Rectal smooth muscle tissue (tissue), 1 donor: Measurements from ENCODE around the gene UST.

Experiments used
- H3K27ac ChIP-seq: one replicate; pipeline ENCODE4 v1.7.0; 2013; ENCODE audit warnings: low read depth, low read length, inconsistent platforms
- H3K27me3 ChIP-seq: one replicate; pipeline ENCODE4 v1.7.0; 2013; ENCODE audit warnings: low read length; ENCODE audit not compliant: control insufficient read depth, insufficient read depth
- H3K36me3 ChIP-seq: one replicate; pipeline ENCODE4 v1.7.0; 2013; ENCODE audit warnings: low read length; ENCODE audit not compliant: control insufficient read depth, insufficient read depth
- H3K4me1 ChIP-seq: one replicate; pipeline ENCODE4 v1.7.0; 2013; ENCODE audit warnings: low read length; ENCODE audit not compliant: control insufficient read depth, insufficient read depth
- H3K4me3 ChIP-seq: one replicate; pipeline ENCODE4 v1.7.0; 2013; ENCODE audit warnings: low read length
- H3K9ac ChIP-seq: one replicate; pipeline ENCODE4 v1.7.0; 2013; ENCODE audit warnings: low read length

Gene UST

GRCh38 chr6:148746363-148747144, at the start of gene UST:
TSS of gene UST (plus strand) at chr6:148747030. CDS start at chr6:148747431, 401 bp downstream.
- peaks cover 3% of the 10 kb centered on the region for H3K27me3 ChIP-seq
- no peaks in the 10 kb centered on the region for H3K36me3 ChIP-seq
- H3K4me1 ChIP-seq: peaks cover 7% of the 10 kb centered on the region
- peak within 1 kb of the TSS; percentile 84 for H3K4me3 ChIP-seq
- H3K9ac ChIP-seq: peak within 1 kb of the TSS; percentile 36
- H3K27ac ChIP-seq: peak within 1 kb of the TSS; percentile 90

- Histone ChIP-seq H3K36me3 (no peaks in the 10 kb centered on the region), H3K9ac (no peak overlapping the region), H3K27ac (no peak overlapping the region), H3K27me3 (no peaks in the 10 kb centered on the region), H3K4me1 (no peaks in the 10 kb centered on the region), H3K4me3 (no peak overlapping the region)
Measured at GRCh38 chr6:148697895-148698440, 48.9 kb upstream of the UST start.

GRCh38 chr6:148698671-148699180, 48.1 kb upstream of the UST start:
- H3K36me3 ChIP-seq: no peaks in the 10 kb centered on the region
- no peak overlapping the region for H3K9ac ChIP-seq
- no peaks in the 10 kb centered on the region for H3K27me3 ChIP-seq
- H3K27ac ChIP-seq: no peak overlapping the region
- no peaks in the 10 kb centered on the region for H3K4me1 ChIP-seq
- H3K4me3 ChIP-seq: no peak overlapping the region

GRCh38 chr6:148700047-148700715, 46.6 kb upstream of the UST start:
- Histone ChIP-seq H3K36me3 (no peaks in the 10 kb centered on the region), H3K4me1 (no peaks in the 10 kb centered on the region), H3K27ac (no peak overlapping the region), H3K27me3 (no peaks in the 10 kb centered on the region), H3K9ac (no peak overlapping the region), H3K4me3 (peak overlapping the region; percentile 60)

- Histone ChIP-seq H3K27ac (no peak overlapping the region), H3K27me3 (no peaks in the 10 kb centered on the region), H3K4me3 (peak overlapping the region; percentile 60), H3K4me1 (no peaks in the 10 kb centered on the region), H3K9ac (no peak overlapping the region), H3K36me3 (no peaks in the 10 kb centered on the region)
Measured at GRCh38 chr6:148700741-148701311, 46.0 kb upstream of the UST start.

- H3K4me3 ChIP-seq: no peak overlapping the region
- no peak overlapping the region for H3K9ac ChIP-seq
- no peak overlapping the region for H3K27ac ChIP-seq
- no peaks in the 10 kb centered on the region for H3K27me3 ChIP-seq
- H3K36me3 ChIP-seq: no peaks in the 10 kb centered on the region
- H3K4me1 ChIP-seq: no peaks in the 10 kb centered on the region
Measured at GRCh38 chr6:148701375-148701774, 45.5 kb upstream of the UST start.

- Histone ChIP-seq H3K36me3 (no peaks in the 10 kb centered on the region), H3K27me3 (no peaks in the 10 kb centered on the region), H3K4me1 (peaks cover 2% of the 10 kb centered on the region), H3K9ac (no peak overlapping the region), H3K27ac (no peak overlapping the region), H3K4me3 (no peak overlapping the region)
Measured at GRCh38 chr6:148703900-148704299, 42.9 kb upstream of the UST start.

- Histone ChIP-seq H3K27ac (no peak overlapping the region), H3K4me1 (peaks cover 2% of the 10 kb centered on the region), H3K9ac (no peak overlapping the region), H3K27me3 (no peaks in the 10 kb centered on the region), H3K4me3 (no peak overlapping the region), H3K36me3 (no peaks in the 10 kb centered on the region)
Measured at GRCh38 chr6:148704400-148705246, 42.2 kb upstream of the UST start.

GRCh38 chr6:148708707-148709106, 38.1 kb upstream of the UST start:
- H3K4me1 ChIP-seq: peaks cover 2% of the 10 kb centered on the region
- H3K27me3 ChIP-seq: no peaks in the 10 kb centered on the region
- H3K4me3 ChIP-seq: no peak overlapping the region
- H3K27ac ChIP-seq: no peak overlapping the region
- no peak overlapping the region for H3K9ac ChIP-seq
- H3K36me3 ChIP-seq: no peaks in the 10 kb centered on the region

GRCh38 chr6:148709577-148709976, 37.3 kb upstream of the UST start:
- Histone ChIP-seq H3K27ac (no peak overlapping the region), H3K36me3 (no peaks in the 10 kb centered on the region), H3K27me3 (no peaks in the 10 kb centered on the region)

GRCh38 chr6:148711833-148712654, 34.8 kb upstream of the UST start:
- Histone ChIP-seq H3K27me3 (no peaks in the 10 kb centered on the region), H3K4me3 (no peak overlapping the region), H3K9ac (no peak overlapping the region), H3K36me3 (no peaks in the 10 kb centered on the region), H3K4me1 (peaks cover 2% of the 10 kb centered on the region), H3K27ac (no peak overlapping the region)

More at GRCh38 chr6:148709577-148709976, 37.3 kb upstream of the UST start:
- Histone ChIP-seq H3K9ac (no peak overlapping the region), H3K4me3 (no peak overlapping the region), H3K4me1 (peaks cover 2% of the 10 kb centered on the region)
